Uterus (tissue), 2 donors: ENCODE results near the gene EMD.

Experiments
- CTCF ChIP-seq, 4 experiments: fragments of 200-600 bp in 2 of 4; fragments of 450-650 bp in 2 of 4; sonication (generic) in 2 of 4; IDR thresholded peaks; one replicate each; pipeline ENCODE4 v1.5.1; 2016 to 2019; ENCODE audit warnings: antibody characterized with exemption in 4 of 4, mild to moderate bottlenecking in 2 of 4, moderate library complexity in 1 of 4
- POLR2A ChIP-seq, 2 donors: fragments of 450-650 bp; IDR thresholded peaks; one replicate each; pipeline ENCODE4 v1.6.1; 2016; ENCODE audit warnings: antibody characterized with exemption in 2 of 2, mild to moderate bottlenecking in 1 of 2, moderate library complexity in 1 of 2

- TF ChIP-seq CTCF (IDR thresholded peaks at IDR 0.05) (no peak), POLR2A (IDR thresholded peaks at IDR 0.05) (no peak)
These were observed 2.2 kb downstream of the EMD start for GRCh38 chrX:154381271-154381670.
